Smooth muscle cell (in vitro differentiated cells): ENCODE measurements around the gene HLA-DOB. TPM values are rescaled to one million over a fixed set of nuclear protein-coding genes. Genes with fewer than 3 reads are reported as not detected.

Experiments used
- DNase-seq: peaks from one replicate; lab custom pipeline; 2025; ENCODE audit not compliant: unreplicated experiment; lab: John Stamatoyannopoulos, UW
- H2AFZ ChIP-seq: fragments of 200-600 bp; sonication (generic); 2 replicates; pipeline ENCODE4 v1.6.0; 2016; ENCODE audit warnings: antibody characterized with exemption, low read depth, mild to moderate bottlenecking
- H3F3A ChIP-seq: fragments of 200-600 bp; sonication (generic); 2 replicates; pipeline ENCODE4 v1.6.0; 2017; ENCODE audit warnings: antibody characterized with exemption, low read depth
- H3K27ac ChIP-seq: fragments of 200-600 bp; sonication (generic); 2 replicates; pipeline ENCODE4 v1.5.1; 2016; ENCODE audit warnings: low read depth, mild to moderate bottlenecking
- H3K27me3 ChIP-seq: fragments of 200-600 bp; sonication (generic); 2 replicates; pipeline ENCODE4 v1.6.1; 2016; ENCODE audit warnings: low read depth, mild to moderate bottlenecking
- H3K36me3 ChIP-seq: fragments of 200-600 bp; sonication (generic); 2 replicates; pipeline ENCODE4 v1.5.1; 2016; ENCODE audit warnings: low read depth
- H3K4me1 ChIP-seq: fragments of 200-600 bp; sonication (generic); 2 replicates; pipeline ENCODE4 v1.5.1; 2016; ENCODE audit warnings: low read depth
- H3K4me2 ChIP-seq: fragments of 200-600 bp; sonication (generic); 2 replicates; pipeline ENCODE4 v1.6.0; 2016; ENCODE audit warnings: mild to moderate bottlenecking
- H3K4me3 ChIP-seq: fragments of 200-600 bp; sonication (generic); 2 replicates; pipeline ENCODE4 v1.5.1; 2016; ENCODE audit warnings: mild to moderate bottlenecking
- H3K79me2 ChIP-seq: fragments of 200-600 bp; sonication (generic); 2 replicates; pipeline ENCODE4 v1.6.0; 2016; ENCODE audit warnings: low read depth, mild to moderate bottlenecking
- H3K9ac ChIP-seq: fragments of 200-600 bp; sonication (generic); 2 replicates; pipeline ENCODE4 v1.6.0; 2016; ENCODE audit warnings: low read depth
- H3K9me3 ChIP-seq: fragments of 200-600 bp; sonication (generic); replicated peaks from 2 replicates; pipeline ENCODE4 v1.5.1; 2016; ENCODE audit warnings: low read depth
- H4K20me1 ChIP-seq: fragments of 200-600 bp; sonication (generic); 2 replicates; pipeline ENCODE4 v1.6.0; 2016; ENCODE audit warnings: low read depth
- CTCF ChIP-seq: fragments of 200-600 bp; sonication (generic); IDR thresholded peaks from 2 replicates; pipeline ENCODE4 v1.5.1; 2017; ENCODE audit warnings: borderline replicate concordance, mild to moderate bottlenecking, antibody characterized with exemption; ENCODE audit not compliant: insufficient read depth, poor library complexity, severe bottlenecking
- WGBS: methylation state at CpG from one replicate; pipeline ENCODE4 v1.1.7; 2016; ENCODE audit warnings: low lambda C conversion rate; 5-methylcytosine and 5-hydroxymethylcytosine counted together
- polyA plus RNA-seq: library from polyadenylated mRNA; unstranded; fragments of >200 nt; fragmentation: Nextera tagmentation; extraction: Ambion mirVana; gene quantifications from 2 replicates; pipeline ENCODE4 v1.2.1, GENCODE V29; 2016
- total RNA-seq: library from RNA; depleted of rRNA; stranded (reverse); fragments of >200 nt; gene quantifications from 2 replicates; pipeline ENCODE4 v1.2.3, GENCODE V29; 2014

HLA-DOB gene
- total and polyA plus RNA-seq, 2 experiments from 2014 or later = 0.09 TPM; not detected in 1

- no peak for DNase-seq
- H4K20me1 ChIP-seq = no peaks in the 10 kb centered on the region
- H3K4me2 ChIP-seq = no peak overlapping the region
- 91% methylated on average over 16 of the region's 16 CpGs for WGBS
- H3K4me1 ChIP-seq = no peaks in the 10 kb centered on the region
- no peak for TF ChIP-seq CTCF
- H3K79me2 ChIP-seq = no peaks in the 10 kb centered on the region
- no peak overlapping the region for H3K27ac ChIP-seq
- no peaks in the 10 kb centered on the region for H3K27me3 ChIP-seq
- no peaks in the 10 kb centered on the region for H3K36me3 ChIP-seq
- H2AFZ ChIP-seq = no peak overlapping the region
- no peaks in the 10 kb centered on the region for H3F3A ChIP-seq
- no peaks in the 10 kb centered on the region for H3K9me3 ChIP-seq
- no peak overlapping the region for H3K4me3 ChIP-seq
- no peak overlapping the region for H3K9ac ChIP-seq
These were observed 18.5 kb upstream of the HLA-DOB start for GRCh38 chr6:32835167-32835893.

- Histone ChIP-seq H3K4me2 (no peak overlapping the region), H3F3A (no peaks in the 10 kb centered on the region), H3K4me3 (no peak overlapping the region), H3K79me2 (no peaks in the 10 kb centered on the region), H3K27ac (no peak overlapping the region), H3K9me3 (no peaks in the 10 kb centered on the region), H3K9ac (no peak overlapping the region), H2AFZ (no peak overlapping the region), H4K20me1 (no peaks in the 10 kb centered on the region), H3K4me1 (no peaks in the 10 kb centered on the region), H3K27me3 (no peaks in the 10 kb centered on the region), H3K36me3 (no peaks in the 10 kb centered on the region)
- WGBS = 91% methylated on average over 5 of the region's 5 CpGs
- no peak for TF ChIP-seq CTCF
- DNase-seq = no peak
These were observed 16.9 kb upstream of the HLA-DOB start for GRCh38 chr6:32833664-32834063.

GRCh38 chr6:32832535-32832934 lies 15.7 kb upstream of the HLA-DOB start:
- Histone ChIP-seq H3K9me3 (no peaks in the 10 kb centered on the region), H2AFZ (no peak overlapping the region), H3K27me3 (no peaks in the 10 kb centered on the region), H3K4me2 (no peak overlapping the region), H4K20me1 (no peaks in the 10 kb centered on the region), H3F3A (no peaks in the 10 kb centered on the region), H3K4me3 (no peak overlapping the region), H3K27ac (no peak overlapping the region), H3K36me3 (no peaks in the 10 kb centered on the region), H3K4me1 (no peaks in the 10 kb centered on the region), H3K9ac (no peak overlapping the region), H3K79me2 (no peaks in the 10 kb centered on the region)
- no peak for TF ChIP-seq CTCF
- no peak for DNase-seq
- WGBS = 90% methylated on average over 13 of the region's 13 CpGs

- Histone ChIP-seq H3K27me3 (no peaks in the 10 kb centered on the region), H3K4me2 (no peak overlapping the region), H3K36me3 (no peaks in the 10 kb centered on the region), H4K20me1 (no peaks in the 10 kb centered on the region), H3K9me3 (no peaks in the 10 kb centered on the region), H2AFZ (no peak overlapping the region), H3K9ac (no peak overlapping the region), H3K79me2 (no peaks in the 10 kb centered on the region), H3K4me3 (no peak overlapping the region), H3F3A (no peaks in the 10 kb centered on the region), H3K27ac (no peak overlapping the region), H3K4me1 (no peaks in the 10 kb centered on the region)
- WGBS = 85% methylated on average over 5 of the region's 5 CpGs
- DNase-seq = no peak
- TF ChIP-seq CTCF = no peak
These were observed 14.1 kb upstream of the HLA-DOB start for GRCh38 chr6:32830936-32831335.
